Mesodermal cell (in vitro differentiated cells): ENCODE data around the gene RNF151.
A peak's percentile ranks its signal among the peaks of the same experiment; 100 is the strongest.
"Not testable (repeated sequence)": the region's sequence is repeated elsewhere in the genome, so short reads cannot be mapped to it uniquely, and the experiment has no call there.

ENCODE experiments used
- H3K27ac ChIP-seq: 2 replicates; pipeline ENCODE4 v1.7.0; 2013; ENCODE audit warnings: mild to moderate bottlenecking, low read depth, low read length, moderate library complexity; ENCODE audit not compliant: severe bottlenecking
- H3K36me3 ChIP-seq: 2 replicates; pipeline ENCODE4 v1.7.1; 2013; ENCODE audit warnings: mild to moderate bottlenecking, low read length, moderate library complexity; ENCODE audit not compliant: control insufficient read depth, insufficient read depth
- H3K4me1 ChIP-seq: one replicate; pipeline ENCODE4 v1.7.1; 2013; ENCODE audit warnings: mild to moderate bottlenecking, low read length; ENCODE audit not compliant: insufficient read depth, control insufficient read depth, poor library complexity, severe bottlenecking
- H3K4me3 ChIP-seq: 2 replicates; pipeline ENCODE4 v1.7.0; 2013; ENCODE audit warnings: low read length, control low read depth, mild to moderate bottlenecking; ENCODE audit not compliant: insufficient read depth, poor library complexity, severe bottlenecking; ENCODE audit errors: extremely low read depth
- H3K9me3 ChIP-seq: 2 replicates; pipeline ENCODE4 v1.7.1; 2013; ENCODE audit warnings: mild to moderate bottlenecking, low read length, moderate library complexity; ENCODE audit not compliant: control insufficient read depth
- WGBS, 2 experiments: methylation state at CpG; one replicate each; pipeline ENCODE4 v1.1.5; 2013; ENCODE audit warnings: missing lambda C conversion rate in 2 of 2; ENCODE audit not compliant: insufficient coverage in 2 of 2; 5-methylcytosine and 5-hydroxymethylcytosine counted together

The RNF151 gene

GRCh38 chr16:2006317-2006716 is 39.7 kb downstream of the RNF151 start:
- no peaks in the 10 kb centered on the region for H3K9me3 ChIP-seq
- peaks cover 35% of the 10 kb centered on the region for H3K4me1 ChIP-seq
- no peak overlapping the region for H3K4me3 ChIP-seq
- WGBS, 2 experiments, result 91 to 95% methylated on average over 8 of the region's 8 CpGs
- H3K36me3 ChIP-seq, result peaks cover 52% of the 10 kb centered on the region
- no peak overlapping the region for H3K27ac ChIP-seq

GRCh38 chr16:2007081-2007836 is 40.6 kb downstream of the RNF151 start:
- Histone ChIP-seq H3K9me3 (no peaks in the 10 kb centered on the region), H3K27ac (no peak overlapping the region), H3K4me1 (peaks cover 35% of the 10 kb centered on the region), H3K4me3 (no peak overlapping the region), H3K36me3 (peaks cover 43% of the 10 kb centered on the region)
- WGBS, 2 experiments, result 95 to 96% methylated on average over 16 of the region's 16 CpGs

GRCh38 chr16:2008009-2008526 is 41.4 kb downstream of the RNF151 start:
- no peak overlapping the region for H3K27ac ChIP-seq
- peaks cover 35% of the 10 kb centered on the region for H3K4me1 ChIP-seq
- H3K9me3 ChIP-seq, result no peaks in the 10 kb centered on the region
- 90 to 96% methylated on average over 15 of the region's 15 CpGs for WGBS, 2 experiments
- H3K36me3 ChIP-seq, result peaks cover 35% of the 10 kb centered on the region
- peak overlapping the region; percentile 88 for H3K4me3 ChIP-seq

DNA sequence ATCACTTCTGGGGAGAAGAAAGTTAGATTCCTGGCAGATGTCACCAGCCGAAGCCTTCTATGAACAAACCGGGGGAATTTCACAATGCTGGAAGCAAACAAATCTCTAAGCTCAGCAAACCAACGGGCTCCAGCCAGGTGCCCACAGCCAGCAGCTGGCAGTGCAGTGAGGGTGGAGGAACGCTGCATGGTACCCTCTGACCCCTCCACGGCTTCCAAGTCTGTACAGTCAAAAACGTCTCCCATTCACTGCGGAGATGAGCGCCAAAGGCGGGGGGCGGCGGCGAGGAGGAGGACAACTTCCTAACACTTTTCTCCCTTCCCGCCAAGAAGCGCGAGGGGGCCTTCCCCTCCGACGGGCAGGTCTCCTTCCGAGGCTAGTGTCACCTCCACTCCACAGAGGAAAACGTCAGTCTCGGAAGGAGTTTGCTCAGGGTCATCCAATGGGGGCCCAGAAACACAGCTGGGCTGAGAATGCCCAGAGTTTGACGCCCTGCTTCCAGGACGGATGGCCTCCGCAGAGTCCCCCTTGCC is 42.0 kb downstream of the RNF151 start:
- WGBS, 2 experiments, result 7 to 32% methylated on average over 11 to 21 of the region's 23 CpGs
- Histone ChIP-seq H3K4me1 (peaks cover 35% of the 10 kb centered on the region), H3K36me3 (peaks cover 29% of the 10 kb centered on the region), H3K9me3 (no peaks in the 10 kb centered on the region), H3K4me3 (peak overlapping the region; percentile 88), H3K27ac (peak overlapping the region; percentile 69)

DNA sequence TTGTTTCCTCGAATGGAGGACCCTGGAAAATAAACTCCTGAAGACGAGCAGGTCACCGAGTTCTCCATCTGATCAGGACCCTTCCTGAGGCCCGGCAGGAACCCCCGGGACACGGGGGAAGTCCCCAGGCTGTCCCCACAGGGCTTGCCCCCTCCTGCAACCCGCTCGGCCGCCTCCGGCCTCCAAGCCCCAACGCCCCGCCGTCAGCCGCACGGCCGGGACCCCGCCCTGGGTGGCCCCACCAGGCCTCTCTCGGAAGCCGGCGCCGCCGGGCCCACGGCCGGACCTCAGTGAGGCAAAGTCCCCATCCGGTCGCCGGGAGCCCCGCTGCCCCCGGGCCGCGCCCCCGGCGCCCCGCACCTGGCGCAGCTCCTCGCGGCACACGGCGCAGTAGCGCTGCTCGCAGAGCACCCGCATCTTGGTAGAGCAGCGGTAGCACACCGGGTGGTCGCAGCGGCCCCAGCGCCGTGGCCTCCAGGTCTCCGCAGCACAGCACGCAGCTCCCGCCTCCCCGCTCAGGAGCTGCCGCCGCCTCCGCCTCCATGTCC is 42.6 kb downstream of the RNF151 start:
- peak overlapping the region; percentile 69 for H3K27ac ChIP-seq
- H3K4me3 ChIP-seq, result peak overlapping the region; percentile 88
- no peaks in the 10 kb centered on the region for H3K9me3 ChIP-seq
- 0% methylated on average over 45 to 54 of the region's 55 CpGs for WGBS, 2 experiments
- H3K4me1 ChIP-seq, result peaks cover 34% of the 10 kb centered on the region
- H3K36me3 ChIP-seq, result peaks cover 29% of the 10 kb centered on the region

- H3K36me3 ChIP-seq, result peaks cover 29% of the 10 kb centered on the region
- H3K27ac ChIP-seq, result peak within 1 kb of the TSS; percentile 80
- peaks cover 27% of the 10 kb centered on the region for H3K4me1 ChIP-seq
- peak within 1 kb of the TSS; percentile 88 for H3K4me3 ChIP-seq
- no peaks in the 10 kb centered on the region for H3K9me3 ChIP-seq
- WGBS, 2 experiments, result 5 to 6% methylated on average over 47 to 50 of the region's 52 CpGs
Observed at GRCh38 chr16:2009791-2010510, 43.3 kb downstream of the RNF151 start, which contains the start of gene ZNF598. TSS of gene ZNF598 (minus strand) at chr16:2009821.

GRCh38 chr16:2011726-2012125 is 45.1 kb downstream of the RNF151 start:
- peaks cover 19% of the 10 kb centered on the region for H3K36me3 ChIP-seq
- H3K4me3 ChIP-seq, H3K9me3 ChIP-seq, H3K27ac ChIP-seq: not testable (repeated sequence)
- H3K4me1 ChIP-seq, result peaks cover 24% of the 10 kb centered on the region
- WGBS, 2 experiments, result 75 to 90% methylated on average over 2 to 6 of the region's 9 CpGs

GRCh38 chr16:2013527-2013926 is 46.9 kb downstream of the RNF151 start:
- Histone ChIP-seq H3K4me1 (peaks cover 7% of the 10 kb centered on the region), H3K36me3 (peaks cover under 1% of the 10 kb centered on the region), H3K4me3 (no peak overlapping the region), H3K9me3 (no peaks in the 10 kb centered on the region), H3K27ac (no peak overlapping the region)
- WGBS, 2 experiments, result 92 to 95% methylated on average over 6 to 13 of the region's 15 CpGs

DNA sequence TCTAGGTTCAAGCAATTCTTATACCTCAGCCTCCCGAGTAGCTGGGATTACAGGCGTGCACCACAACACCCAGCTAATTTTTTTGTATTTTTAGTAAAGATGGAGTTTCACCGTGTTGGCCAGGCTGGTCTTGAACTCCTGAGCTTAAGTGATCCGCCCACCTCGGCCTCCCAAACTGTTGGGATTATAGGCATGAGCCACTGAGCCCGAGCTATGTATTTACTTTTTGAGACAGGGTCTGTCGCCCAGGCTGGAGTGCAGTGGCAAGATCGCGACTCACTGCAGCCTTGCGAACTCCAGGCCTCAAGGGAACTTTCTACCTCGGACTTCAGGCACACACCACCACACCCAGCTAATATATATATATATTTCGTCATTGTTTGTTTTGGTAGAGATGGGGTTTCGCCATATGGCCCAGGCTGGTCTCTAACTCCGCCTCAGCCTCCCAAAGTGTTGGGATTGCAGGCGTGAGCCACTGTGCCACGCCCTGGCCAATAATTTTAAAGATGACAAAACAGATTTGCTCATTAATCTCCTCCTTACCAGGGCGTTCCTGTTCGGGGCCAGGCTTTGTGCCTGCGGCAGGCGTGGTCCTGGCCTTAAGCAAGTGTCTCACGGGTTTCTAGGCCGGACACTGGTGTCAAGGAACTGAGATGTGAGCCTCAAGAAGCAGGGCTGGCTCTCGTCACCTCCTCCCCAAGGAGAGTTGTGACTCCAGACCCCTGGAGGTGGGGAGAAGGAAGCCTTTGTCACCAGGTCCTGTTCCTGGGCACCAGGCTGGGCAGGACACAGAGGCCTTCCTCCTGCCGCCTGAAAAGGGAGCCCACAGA is 48.7 kb downstream of the RNF151 start:
- Histone ChIP-seq H3K27ac (no peak overlapping the region), H3K4me3 (no peak overlapping the region), H3K4me1 (peaks cover 5% of the 10 kb centered on the region), H3K36me3 (no peaks in the 10 kb centered on the region), H3K9me3 (no peaks in the 10 kb centered on the region)
- 88 to 92% methylated on average over 17 to 18 of the region's 24 CpGs for whole genome bisulfite sequencing, 2 experiments

DNA sequence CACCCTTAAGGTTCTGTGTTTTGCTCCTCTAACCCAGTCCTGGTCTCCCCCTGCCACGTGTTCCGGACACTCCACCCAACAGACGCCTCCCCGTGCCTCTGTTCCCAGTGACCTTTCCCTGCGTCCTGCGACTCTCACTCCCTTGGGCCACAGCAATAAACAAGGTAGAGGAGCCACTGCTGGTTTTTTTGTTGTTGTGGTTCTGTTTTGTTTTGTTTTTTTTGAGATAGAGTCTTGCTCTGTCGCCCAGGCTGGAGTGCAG is 49.2 kb downstream of the RNF151 start:
- H3K27ac ChIP-seq, result no peak overlapping the region
- H3K9me3 ChIP-seq, result no peaks in the 10 kb centered on the region
- no peaks in the 10 kb centered on the region for H3K36me3 ChIP-seq
- no peak overlapping the region for H3K4me3 ChIP-seq
- 95% methylated on average over 4 to 5 of the region's 7 CpGs for WGBS, 2 experiments
- H3K4me1 ChIP-seq, result no peaks in the 10 kb centered on the region
